Smooth muscle cell (in vitro differentiated cells): ENCODE measurements around the gene ITPR2. TPM values are rescaled to one million over a fixed set of nuclear protein-coding genes. Genes with fewer than 3 reads are reported as not detected.

Experiments
- DNase-seq: peaks from one replicate; lab custom pipeline; 2025; ENCODE audit not compliant: unreplicated experiment; lab: John Stamatoyannopoulos, UW
- H2AFZ ChIP-seq: fragments of 200-600 bp; sonication (generic); 2 replicates; pipeline ENCODE4 v1.6.0; 2016; ENCODE audit warnings: antibody characterized with exemption, low read depth, mild to moderate bottlenecking
- H3F3A ChIP-seq: fragments of 200-600 bp; sonication (generic); 2 replicates; pipeline ENCODE4 v1.6.0; 2017; ENCODE audit warnings: antibody characterized with exemption, low read depth
- H3K27ac ChIP-seq: fragments of 200-600 bp; sonication (generic); 2 replicates; pipeline ENCODE4 v1.5.1; 2016; ENCODE audit warnings: low read depth, mild to moderate bottlenecking
- H3K27me3 ChIP-seq: fragments of 200-600 bp; sonication (generic); 2 replicates; pipeline ENCODE4 v1.6.1; 2016; ENCODE audit warnings: low read depth, mild to moderate bottlenecking
- H3K36me3 ChIP-seq: fragments of 200-600 bp; sonication (generic); 2 replicates; pipeline ENCODE4 v1.5.1; 2016; ENCODE audit warnings: low read depth
- H3K4me1 ChIP-seq: fragments of 200-600 bp; sonication (generic); 2 replicates; pipeline ENCODE4 v1.5.1; 2016; ENCODE audit warnings: low read depth
- H3K4me2 ChIP-seq: fragments of 200-600 bp; sonication (generic); 2 replicates; pipeline ENCODE4 v1.6.0; 2016; ENCODE audit warnings: mild to moderate bottlenecking
- H3K4me3 ChIP-seq: fragments of 200-600 bp; sonication (generic); 2 replicates; pipeline ENCODE4 v1.5.1; 2016; ENCODE audit warnings: mild to moderate bottlenecking
- H3K79me2 ChIP-seq: fragments of 200-600 bp; sonication (generic); 2 replicates; pipeline ENCODE4 v1.6.0; 2016; ENCODE audit warnings: low read depth, mild to moderate bottlenecking
- H3K9ac ChIP-seq: fragments of 200-600 bp; sonication (generic); 2 replicates; pipeline ENCODE4 v1.6.0; 2016; ENCODE audit warnings: low read depth
- H3K9me3 ChIP-seq: fragments of 200-600 bp; sonication (generic); replicated peaks from 2 replicates; pipeline ENCODE4 v1.5.1; 2016; ENCODE audit warnings: low read depth
- H4K20me1 ChIP-seq: fragments of 200-600 bp; sonication (generic); 2 replicates; pipeline ENCODE4 v1.6.0; 2016; ENCODE audit warnings: low read depth
- CTCF ChIP-seq: fragments of 200-600 bp; sonication (generic); IDR thresholded peaks from 2 replicates; pipeline ENCODE4 v1.5.1; 2017; ENCODE audit warnings: borderline replicate concordance, mild to moderate bottlenecking, antibody characterized with exemption; ENCODE audit not compliant: insufficient read depth, poor library complexity, severe bottlenecking
- WGBS: methylation state at CpG from one replicate; pipeline ENCODE4 v1.1.7; 2016; ENCODE audit warnings: low lambda C conversion rate; 5-methylcytosine and 5-hydroxymethylcytosine counted together
- polyA plus RNA-seq: library from polyadenylated mRNA; unstranded; fragments of >200 nt; fragmentation: Nextera tagmentation; extraction: Ambion mirVana; gene quantifications from 2 replicates; pipeline ENCODE4 v1.2.1, GENCODE V29; 2016
- total RNA-seq: library from RNA; depleted of rRNA; stranded (reverse); fragments of >200 nt; gene quantifications from 2 replicates; pipeline ENCODE4 v1.2.3, GENCODE V29; 2014

ITPR2 gene
- total and polyA plus RNA-seq, 2 experiments from 2014 or later = 6.8 to 17.4 TPM

DNA sequence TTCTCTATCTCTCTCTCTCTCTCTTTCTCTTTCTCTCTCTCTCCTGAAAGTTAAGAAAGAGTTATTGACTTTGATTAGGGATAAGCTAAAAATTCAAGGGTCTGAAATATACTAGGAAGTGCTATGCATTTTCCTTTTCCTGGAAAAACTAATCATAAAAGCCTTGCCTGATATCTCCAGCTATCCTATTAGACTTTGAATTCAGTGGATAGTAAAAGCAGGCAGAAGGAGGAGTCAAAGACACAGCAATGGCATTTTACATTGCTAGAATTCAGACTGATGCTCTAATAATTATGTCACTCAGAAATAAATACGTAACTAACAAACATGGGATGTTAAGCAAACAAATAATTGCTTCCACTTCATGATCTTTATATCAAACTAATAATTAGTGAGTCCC, 365.6 kb downstream of the ITPR2 start:
- no peak overlapping the region for H3K4me2 ChIP-seq
- H3K9me3 ChIP-seq = no peaks in the 10 kb centered on the region
- H3K4me3 ChIP-seq = no peak overlapping the region
- H2AFZ ChIP-seq = no peak overlapping the region
- no peak overlapping the region for H3K27ac ChIP-seq
- no peaks in the 10 kb centered on the region for H4K20me1 ChIP-seq
- no peak for DNase-seq
- H3K36me3 ChIP-seq = no peaks in the 10 kb centered on the region
- TF ChIP-seq CTCF = no peak
- H3K9ac ChIP-seq = no peak overlapping the region
- H3K27me3 ChIP-seq = no peaks in the 10 kb centered on the region
- no peaks in the 10 kb centered on the region for H3K4me1 ChIP-seq
- 93% methylated on average over 1 of the region's 1 CpG for WGBS
- no peaks in the 10 kb centered on the region for H3F3A ChIP-seq
- H3K79me2 ChIP-seq = no peaks in the 10 kb centered on the region

- no peaks in the 10 kb centered on the region for H3K27me3 ChIP-seq
- no peaks in the 10 kb centered on the region for H4K20me1 ChIP-seq
- H3K9ac ChIP-seq = no peak overlapping the region
- no peak overlapping the region for H2AFZ ChIP-seq
- no peak overlapping the region for H3K4me3 ChIP-seq
- TF ChIP-seq CTCF = no peak
- 97% methylated on average over 2 of the region's 2 CpGs for WGBS
- H3K9me3 ChIP-seq = no peaks in the 10 kb centered on the region
- no peaks in the 10 kb centered on the region for H3K36me3 ChIP-seq
- H3K4me1 ChIP-seq = no peaks in the 10 kb centered on the region
- no peaks in the 10 kb centered on the region for H3F3A ChIP-seq
- no peaks in the 10 kb centered on the region for H3K79me2 ChIP-seq
- no peak overlapping the region for H3K27ac ChIP-seq
- no peak overlapping the region for H3K4me2 ChIP-seq
- DNase-seq = no peak
These were observed 366.3 kb downstream of the ITPR2 start for GRCh38 chr12:26466726-26467125.

DNA sequence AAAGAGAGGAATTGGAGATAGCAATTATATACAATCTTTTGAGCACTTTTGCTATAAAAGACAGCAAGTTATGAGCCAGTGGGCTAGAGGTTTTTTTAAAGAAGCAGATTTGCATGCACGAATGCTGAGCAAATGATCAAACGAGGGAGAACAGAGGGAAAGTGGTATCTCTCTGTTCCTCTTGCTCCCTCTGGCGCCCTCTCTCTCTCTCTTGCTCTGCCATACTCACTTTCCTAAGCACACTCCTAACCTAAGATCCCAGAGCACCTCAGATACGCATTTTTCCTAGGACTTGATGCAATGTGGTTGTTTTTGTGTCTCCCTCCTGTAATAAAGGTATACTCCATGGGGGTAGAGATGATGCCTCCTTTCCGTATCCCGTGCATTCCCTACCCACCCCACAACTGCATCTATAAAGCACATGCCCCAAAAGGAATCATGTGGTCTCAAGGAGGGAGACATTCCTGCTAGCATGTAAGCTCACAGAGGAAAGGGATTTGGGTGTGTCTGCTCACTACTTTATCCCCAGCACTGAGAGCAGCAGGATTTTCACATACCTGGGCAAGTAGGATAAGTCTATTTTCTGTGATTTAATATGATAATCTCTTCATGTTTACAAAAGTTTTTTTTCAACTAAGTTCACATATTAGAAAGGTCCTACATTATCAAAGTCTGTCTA, 367.4 kb downstream of the ITPR2 start:
- Histone ChIP-seq H3K9me3 (no peaks in the 10 kb centered on the region), H3K4me3 (no peak overlapping the region), H4K20me1 (no peaks in the 10 kb centered on the region), H3K4me2 (no peak overlapping the region), H3K4me1 (no peaks in the 10 kb centered on the region), H3K36me3 (no peaks in the 10 kb centered on the region), H3K9ac (no peak overlapping the region), H2AFZ (no peak overlapping the region), H3F3A (no peaks in the 10 kb centered on the region), H3K79me2 (no peaks in the 10 kb centered on the region), H3K27me3 (no peaks in the 10 kb centered on the region), H3K27ac (no peak overlapping the region)
- TF ChIP-seq CTCF = peak; percentile 19
- WGBS = 89% methylated on average over 6 of the region's 6 CpGs
- DNase-seq = no peak

- 88% methylated on average over 1 of the region's 1 CpG for WGBS
- Histone ChIP-seq H4K20me1 (no peaks in the 10 kb centered on the region), H2AFZ (no peak overlapping the region), H3K9me3 (no peaks in the 10 kb centered on the region), H3K4me1 (no peaks in the 10 kb centered on the region), H3K27me3 (no peaks in the 10 kb centered on the region), H3K4me3 (no peak overlapping the region), H3K4me2 (no peak overlapping the region), H3K9ac (no peak overlapping the region), H3K36me3 (no peaks in the 10 kb centered on the region), H3K27ac (no peak overlapping the region), H3K79me2 (no peaks in the 10 kb centered on the region), H3F3A (no peaks in the 10 kb centered on the region)
- DNase-seq = no peak
- no peak for TF ChIP-seq CTCF
These were observed 371.2 kb downstream of the ITPR2 start for GRCh38 chr12:26461776-26462175.
